LHCN-M2 (cell line): ENCODE measurements around the gene ZNF32. TPM values are rescaled to one million over a fixed set of nuclear protein-coding genes. Genes with fewer than 3 reads are reported as not detected.
"Not testable (repeated sequence)": the region's sequence is repeated elsewhere in the genome, so short reads cannot be mapped to it uniquely, and the experiment has no call there.

Source experiments
- DNase-seq: peaks from one replicate; pipeline ENCODE4 v3.0.0-alpha.2; 2012; ENCODE audit warnings: low read depth
- total RNA-seq: library from RNA; depleted of rRNA; stranded (reverse); fragments of >200 nt; gene quantifications from 2 replicates; pipeline ENCODE4 v1.2.3, GENCODE V29; 2014; rRNA removed

ZNF32 gene
- total RNA-seq, 1 experiment from 2014 or later = 37.4 TPM

DNA sequence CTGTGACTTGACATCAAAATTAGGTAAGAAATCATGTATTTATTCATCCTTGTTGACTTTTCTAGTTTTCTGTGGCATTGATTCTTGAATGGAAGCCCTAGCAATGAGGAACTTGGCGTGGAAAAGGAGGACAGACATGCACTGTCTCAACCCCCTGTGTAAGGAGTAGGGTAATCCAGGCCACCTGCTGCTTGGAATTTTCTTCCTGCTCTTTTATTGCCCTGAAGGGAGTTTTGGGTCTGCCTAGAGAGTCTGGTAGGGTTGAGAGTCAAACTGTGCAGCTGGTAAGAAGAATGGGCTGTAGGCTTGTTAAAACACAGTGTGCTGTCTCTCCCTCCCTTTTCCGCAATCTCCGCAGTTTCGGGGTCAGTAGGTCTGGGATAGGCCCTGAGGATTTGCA is 19.7 kb downstream of the ZNF32 start:
- DNase-seq = no peak

DNA sequence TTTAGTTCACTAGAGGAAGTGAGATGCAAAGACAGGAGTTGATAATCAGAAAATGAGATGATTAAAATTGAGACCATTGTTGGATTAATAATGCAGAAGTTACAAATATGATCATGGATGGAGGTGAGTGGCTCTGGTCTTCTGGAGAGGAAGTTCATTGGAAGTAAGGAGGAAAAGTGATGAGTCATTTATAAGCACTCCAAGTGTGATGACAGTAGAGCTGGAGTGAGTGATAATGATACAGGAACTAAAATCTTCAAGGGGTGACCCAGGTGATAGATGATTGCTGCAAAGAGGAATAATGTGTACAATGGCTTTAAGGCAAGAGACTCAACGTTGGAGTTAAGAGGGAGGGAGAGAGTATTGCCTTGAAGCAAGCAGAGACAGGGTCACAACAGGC is 20.7 kb downstream of the ZNF32 start:
- DNase-seq = no peak

DNA sequence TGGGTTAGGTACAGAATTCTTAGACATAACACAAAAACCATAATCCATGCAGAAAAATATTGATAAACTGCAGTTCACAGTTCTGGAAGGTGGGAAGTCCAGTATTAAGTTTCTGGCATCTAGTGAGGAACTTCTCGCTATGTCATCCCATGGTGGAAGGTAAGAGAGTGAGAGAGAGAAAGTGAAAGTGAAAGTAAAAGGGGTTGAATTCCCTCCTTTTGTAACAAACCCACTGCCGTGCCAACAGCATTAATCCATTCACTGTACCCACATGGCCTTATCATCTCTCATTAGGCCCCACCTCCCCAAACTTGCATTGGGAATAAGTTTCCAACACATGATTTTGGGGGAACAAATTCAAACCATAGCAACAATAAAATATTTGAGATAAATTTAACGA is 25.3 kb downstream of the ZNF32 start:
- peak; percentile 38 for DNase-seq

DNA sequence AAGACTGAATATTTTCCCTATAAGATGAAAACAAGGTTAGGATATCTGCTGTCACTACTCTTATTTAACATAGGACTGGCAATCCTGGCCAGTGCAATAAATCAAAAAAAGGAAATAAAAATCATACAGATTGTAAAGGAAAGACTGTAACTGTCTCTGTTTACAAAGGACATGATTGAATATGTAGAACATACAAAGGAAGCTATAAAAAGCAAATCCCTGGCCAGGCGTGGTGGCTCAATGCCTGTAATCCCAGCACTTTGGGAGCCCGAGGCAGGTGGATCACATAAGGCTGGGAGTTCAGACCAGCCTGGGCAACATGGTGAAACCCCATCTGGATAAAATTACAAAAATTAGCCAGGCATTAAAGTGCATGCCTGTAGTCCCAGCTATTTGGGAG is 26.6 kb downstream of the ZNF32 start:
- no peak for DNase-seq

DNA sequence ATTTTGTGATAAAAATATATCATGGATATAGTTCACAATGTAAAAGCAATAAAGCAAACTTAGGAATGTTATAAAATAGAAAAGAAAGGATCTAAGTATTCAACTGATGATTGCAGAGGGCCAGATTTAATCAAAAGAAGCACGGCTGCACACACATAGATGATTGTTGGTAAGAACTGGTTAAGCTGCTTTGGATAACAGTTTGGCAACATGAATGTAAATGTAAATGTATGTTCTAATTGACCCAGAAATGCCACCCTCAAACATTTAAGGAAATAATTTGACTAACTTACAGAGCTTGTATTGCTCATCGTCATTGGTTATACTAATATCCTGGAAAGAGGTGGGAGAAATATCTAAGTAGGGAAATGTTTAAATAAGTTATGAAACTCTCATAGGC is 29.3 kb downstream of the ZNF32 start:
- DNase-seq = no peak

DNA sequence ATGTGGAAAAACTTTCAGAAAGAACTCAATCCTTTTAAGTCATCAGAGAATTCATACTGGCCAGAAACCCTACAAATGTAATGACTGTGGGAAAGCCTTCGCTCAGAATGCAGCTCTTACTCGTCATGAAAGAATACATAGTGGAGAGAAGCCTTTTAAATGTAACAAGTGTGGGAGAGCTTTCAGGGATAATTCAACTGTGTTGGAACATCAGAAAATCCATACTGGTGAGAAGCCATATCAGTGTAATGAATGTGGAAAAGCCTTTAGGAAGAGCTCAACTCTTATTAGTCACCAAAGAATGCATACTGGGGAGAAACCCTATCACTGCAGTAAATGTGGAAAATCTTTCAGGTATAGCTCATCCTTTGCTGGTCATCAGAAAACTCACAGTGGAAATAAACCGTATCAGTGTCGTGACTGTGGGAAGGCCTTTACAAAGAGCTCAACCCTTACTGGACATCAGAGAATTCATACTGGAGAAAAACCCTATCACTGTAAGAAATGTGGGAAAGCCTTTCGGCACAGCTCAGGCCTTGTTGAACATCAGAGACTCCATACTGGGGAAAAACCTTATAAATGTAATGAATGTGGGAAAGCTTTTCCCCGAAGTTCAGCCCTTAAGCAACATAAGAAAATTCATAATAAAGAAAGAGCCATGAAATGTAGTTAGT is 31.8 kb downstream of the ZNF32 start:
- no peak for DNase-seq

DNA sequence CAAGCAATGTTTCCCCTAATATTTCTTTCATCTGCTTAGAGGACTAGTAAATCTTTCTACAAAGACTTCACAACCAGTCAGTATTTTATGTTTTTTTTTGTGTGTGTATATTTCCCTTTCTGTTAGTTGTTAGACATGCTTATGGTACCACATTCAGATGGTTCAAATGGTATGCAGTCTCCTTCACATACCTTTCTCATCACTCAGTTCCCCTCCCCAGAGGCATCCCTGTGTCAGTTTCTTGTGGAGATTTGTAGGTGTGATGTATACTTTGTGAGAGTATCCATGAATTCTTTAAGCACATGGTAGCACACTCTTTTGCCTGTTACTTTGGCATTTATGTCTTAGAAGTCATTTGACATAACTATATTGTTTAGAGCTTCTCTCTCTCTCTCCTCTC is 38.0 kb downstream of the ZNF32 start:
- DNase-seq = peak; percentile 28

DNA sequence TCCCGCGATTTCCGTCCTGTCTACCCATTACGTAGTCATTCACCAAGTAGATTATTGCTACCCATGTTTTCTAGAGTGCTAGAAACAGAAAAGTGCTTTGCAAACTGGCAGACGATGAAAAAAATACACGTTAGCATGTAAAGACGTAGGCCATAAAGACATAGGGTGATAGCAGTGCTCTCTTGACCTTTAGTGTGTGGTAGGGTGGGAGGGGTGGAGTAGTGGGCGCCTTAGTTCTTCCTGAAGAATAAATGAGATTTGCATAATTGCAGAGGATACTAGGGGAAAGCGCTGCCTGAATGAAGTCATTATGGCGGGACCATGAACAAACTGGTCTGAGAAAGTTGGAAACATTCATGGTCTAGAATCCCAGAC is 41.5 kb downstream of the ZNF32 start:
- DNase-seq = no peak

DNA sequence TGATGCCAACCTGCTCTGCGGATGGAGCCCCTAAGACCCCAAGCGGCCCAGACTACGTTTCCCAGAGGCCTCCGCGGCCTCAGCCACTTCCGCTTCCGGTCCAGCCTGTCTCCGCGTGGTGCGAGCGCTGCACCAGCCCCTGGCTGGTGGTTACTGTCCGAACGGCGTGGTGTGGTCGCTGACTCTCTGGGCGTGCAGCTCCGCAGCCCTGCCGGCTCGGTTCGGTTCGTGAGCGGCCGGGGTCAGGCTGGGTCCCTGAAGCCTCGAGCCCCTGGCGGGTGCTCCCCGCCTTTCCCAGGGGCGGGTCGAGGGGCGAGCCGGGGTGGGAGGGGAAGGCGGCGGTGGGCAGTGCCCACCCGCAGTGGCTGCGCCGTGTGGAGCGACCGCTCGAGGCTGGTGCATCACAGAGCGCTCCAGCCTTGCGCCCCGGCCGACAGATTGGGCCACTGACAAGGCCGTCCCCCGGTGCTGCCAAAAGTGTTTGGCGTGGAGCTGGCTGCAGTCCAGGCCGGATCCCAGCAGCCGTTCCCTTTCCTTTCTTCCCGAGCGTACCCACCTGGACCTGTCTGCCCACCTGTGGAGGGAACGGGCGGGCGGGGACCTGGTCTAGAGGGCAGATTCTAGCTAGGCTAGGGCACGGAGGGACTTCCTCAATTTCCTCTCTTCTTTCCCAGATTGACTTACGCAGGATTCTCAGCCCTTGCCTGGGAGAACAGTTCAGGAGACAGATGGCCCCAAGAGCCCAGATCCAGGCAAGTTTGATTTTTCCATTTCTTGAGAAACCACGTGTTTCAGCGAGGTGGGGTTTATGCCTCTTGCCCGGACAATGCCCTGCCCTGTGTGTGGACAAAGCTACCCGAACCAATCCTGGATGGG is 42.1 kb downstream of the ZNF32 start, which contains the start of gene ZNF485:
Gene ZNF485 (plus strand): TSS at position 116 of the 876 bp plus-strand sequence. CDS start 613 bp downstream, at position 729.
- DNase-seq = peak; percentile 61

DNA sequence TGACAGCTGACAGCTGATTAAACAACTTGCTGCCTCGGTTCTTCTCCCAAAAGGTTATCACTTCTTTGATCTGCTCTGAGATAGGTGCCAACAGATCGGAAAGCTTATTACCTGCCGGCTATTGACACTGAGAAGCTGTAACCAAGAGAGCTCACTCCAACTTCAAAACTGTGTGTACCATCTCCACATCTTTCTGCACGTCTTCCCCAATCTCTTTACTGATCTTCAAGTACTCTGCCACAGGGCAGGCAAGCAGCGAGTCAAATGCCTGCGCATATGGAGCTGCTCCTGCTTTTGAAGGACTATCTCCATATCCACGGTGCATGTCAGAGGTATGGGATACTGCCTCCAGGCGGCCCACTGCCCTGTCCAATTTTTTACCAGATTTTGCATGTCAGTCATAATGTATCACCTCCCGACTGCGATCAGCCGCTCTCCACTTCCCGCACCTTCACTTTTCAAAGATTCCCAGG is 42.8 kb downstream of the ZNF32 start:
- no peak for DNase-seq

DNA sequence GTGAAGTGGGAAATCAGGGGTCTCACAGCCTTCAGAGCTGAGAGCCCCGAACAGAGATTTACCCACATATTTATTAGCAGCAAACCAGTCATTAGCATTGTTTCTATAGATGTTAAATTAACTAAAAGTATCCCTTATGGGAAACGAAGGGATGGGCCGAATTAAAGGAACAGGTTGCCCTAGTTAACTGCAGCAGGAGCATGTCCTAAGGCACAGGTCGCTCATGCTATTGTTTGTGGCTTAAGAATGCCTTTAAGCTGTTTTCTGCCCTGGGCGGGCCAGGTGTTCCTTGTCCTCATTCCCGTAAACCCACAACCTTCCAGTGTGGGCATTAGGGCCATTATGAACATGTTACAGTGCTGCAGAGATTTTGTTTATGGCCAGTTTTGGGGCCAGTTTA is 47.1 kb downstream of the ZNF32 start:
- DNase-seq = not testable (repeated sequence)

DNA sequence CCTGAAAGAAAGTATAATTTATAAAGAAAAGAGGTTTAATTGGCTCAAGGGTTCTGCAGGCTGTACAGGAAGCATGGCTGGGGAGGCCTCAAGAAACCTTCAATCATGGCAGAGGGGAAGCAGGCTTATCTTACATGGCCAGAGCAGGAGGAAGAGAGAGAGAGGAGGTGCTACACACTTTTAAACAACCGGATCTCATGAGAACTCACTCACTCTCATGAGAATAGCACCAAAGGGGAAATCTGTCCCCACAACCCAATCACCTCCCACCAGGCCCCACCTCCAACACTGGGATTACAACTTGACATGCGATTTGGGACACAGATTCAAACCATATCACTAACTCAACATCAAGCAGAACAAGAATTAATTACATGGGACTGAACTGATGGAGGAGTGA is 49.3 kb downstream of the ZNF32 start:
- no peak for DNase-seq

DNA sequence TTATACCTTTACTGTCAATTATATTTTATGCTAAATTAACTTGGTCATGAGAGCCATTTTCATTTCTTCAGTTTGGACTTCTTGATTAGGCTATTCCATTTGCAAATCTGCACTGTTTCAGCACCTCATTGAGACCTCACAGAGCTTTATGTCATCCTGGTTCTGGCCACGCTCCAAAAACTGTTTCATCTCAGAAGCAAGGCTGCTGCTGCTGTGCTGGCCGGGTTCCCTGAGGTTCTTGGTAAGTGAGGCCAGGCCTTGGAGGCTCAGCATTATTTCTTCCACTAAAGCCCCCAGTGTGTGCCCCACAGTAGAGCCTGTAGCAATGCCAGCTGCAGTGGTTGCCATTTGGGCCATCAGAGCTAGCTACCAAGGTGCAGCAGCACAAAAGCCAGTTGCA is 50.2 kb downstream of the ZNF32 start:
- DNase-seq = no peak

DNA sequence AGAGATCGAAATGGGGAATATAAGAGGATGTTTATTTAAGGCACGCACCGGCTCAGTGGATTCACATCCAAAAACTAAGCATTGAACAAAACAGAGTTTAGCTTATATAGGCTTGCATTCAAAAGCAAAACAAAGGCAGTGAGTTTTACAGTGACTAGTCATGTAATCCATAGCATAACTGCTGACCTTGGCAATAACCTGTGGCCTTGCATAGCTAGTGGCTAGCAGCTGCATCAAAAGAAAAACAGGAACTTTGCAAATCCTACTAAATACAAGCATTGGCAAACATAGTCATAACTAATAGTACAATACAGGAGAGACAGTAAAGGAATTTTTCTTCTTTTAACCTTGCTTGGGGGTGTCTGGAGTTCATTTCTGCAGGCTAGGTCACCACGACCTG is 52.1 kb downstream of the ZNF32 start:
- no peak for DNase-seq

DNA sequence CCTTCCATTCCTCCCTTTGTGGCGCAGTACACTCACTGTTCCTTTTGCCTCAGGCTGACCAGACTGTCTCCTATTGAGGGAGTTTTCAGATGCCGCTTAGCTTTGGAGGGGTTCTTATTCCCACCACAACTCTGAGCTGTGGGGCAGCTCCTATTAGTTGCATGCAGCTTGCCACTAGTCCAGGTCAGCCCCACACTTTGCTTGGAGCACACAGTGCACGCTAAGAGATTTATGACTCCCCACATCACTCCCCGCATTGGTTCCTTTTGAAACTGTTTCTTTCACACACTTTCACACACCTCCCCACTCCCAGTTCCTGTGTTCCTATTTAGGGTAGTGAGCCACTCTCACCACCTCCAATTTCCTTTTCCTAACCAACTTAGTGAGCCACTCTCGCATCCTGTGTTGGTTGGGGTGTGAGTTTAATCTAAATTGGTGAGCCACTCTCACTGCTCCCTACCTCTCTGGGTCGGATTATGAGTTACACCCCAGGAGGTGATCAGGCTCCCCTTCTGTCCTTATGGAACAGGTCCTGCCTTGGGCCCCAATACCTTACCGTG is 52.9 kb downstream of the ZNF32 start:
- peak; percentile 14 for DNase-seq

DNA sequence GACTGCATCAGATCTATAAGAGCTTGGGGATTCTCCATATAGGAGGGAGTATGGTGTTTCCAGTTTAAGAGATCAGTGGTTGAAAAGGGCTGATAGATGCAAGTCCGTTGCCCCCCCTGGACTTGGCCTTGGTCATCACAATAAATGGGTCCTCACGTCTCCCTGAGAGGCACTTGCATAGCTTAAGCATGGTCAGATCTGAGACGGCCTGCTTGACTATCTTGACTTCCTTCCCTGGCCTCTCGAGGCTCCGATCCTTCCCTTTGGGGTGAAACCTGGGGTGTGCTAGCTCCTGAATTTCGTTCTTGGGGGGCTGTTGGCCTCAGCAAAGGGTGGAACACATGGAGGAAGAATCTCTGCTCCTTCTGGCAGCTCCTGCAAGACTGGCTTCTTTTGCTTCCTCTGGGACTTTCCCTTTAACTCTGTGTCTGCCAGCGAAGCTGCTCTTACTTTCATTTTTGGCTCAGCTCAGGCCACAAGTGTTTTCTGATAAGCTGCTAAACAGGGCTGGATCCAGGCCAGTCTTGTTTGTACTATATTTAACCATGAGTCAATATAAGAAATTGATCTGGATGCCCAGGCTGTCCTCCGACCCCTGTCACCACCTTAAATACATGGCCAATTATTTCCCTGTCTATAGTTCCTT is 53.6 kb downstream of the ZNF32 start:
- peak; percentile 57 for DNase-seq

Other genes starting within 250 kb of the ZNF32 start
- gene HNRNPF, start 239.7 kb downstream of the ZNF32 start, total RNA-seq = 237 and 256 TPM in 2 replicates
- gene ZNF487, start 211.8 kb downstream of the ZNF32 start, total RNA-seq = 6.0 and 6.7 TPM in 2 replicates
- gene ZNF239, start 74.3 kb downstream of the ZNF32 start, total RNA-seq = 4.1 and 4.9 TPM in 2 replicates
- gene ZNF485, start 42.4 kb downstream of the ZNF32 start, total RNA-seq = 6.2 and 6.4 TPM in 2 replicates